SK-N-SH (cell line): Measurements from ENCODE around the gene ATRAID. TPM values are rescaled to one million over a fixed set of nuclear protein-coding genes. Genes with fewer than 3 reads are reported as not detected.

ENCODE experiments used
- CTCF ChIA-PET: fragments of 300-600, 350-600 bp; formaldehyde crosslinking; extraction: SDS; loops from one replicate; lab custom pipeline; 2021; lab: Yijun Ruan, JAX
- POLR2A ChIA-PET: fragments of 350-600 bp; sonication (Branson Sonifier 250); formaldehyde crosslinking; extraction: SDS; loops from one replicate; lab custom pipeline; 2020; ENCODE audit warnings: antibody characterized with exemption, inconsistent platforms; lab: Yijun Ruan, JAX
- DNase-seq: peaks from one replicate; pipeline ENCODE4 v3.0.0; 2012
- H2AFZ ChIP-seq: fragments of 200-600 bp; sonication (generic); 2 replicates; pipeline ENCODE4 v1.8.1; 2016; ENCODE audit warnings: antibody characterized with exemption, mild to moderate bottlenecking, low read depth
- H3F3A ChIP-seq: fragments of 200-600 bp; sonication (generic); replicated peaks from 2 replicates; pipeline ENCODE3; 2016; ENCODE audit warnings: antibody characterized with exemption, mild to moderate bottlenecking; ENCODE audit not compliant: insufficient read depth
- H3K27ac ChIP-seq, 2 experiments: fragments of 200-500 bp in 1 of 2; fragments of 200-600 bp in 1 of 2; sonication (Bioruptor generic) in 1 of 2; sonication (generic), shearing (Covaris generic) in 1 of 2; 2 replicates each; pipeline versions ENCODE4 v1.5.1 to v1.6.1; 2014 to 2016; ENCODE audit warnings: low read depth in 2 of 2, inconsistent platforms in 1 of 2, low read length in 1 of 2, mild to moderate bottlenecking in 1 of 2, mixed read lengths in 1 of 2
- H3K27me3 ChIP-seq: fragments of 200-600 bp; sonication (generic), shearing (Covaris generic); 2 replicates; pipeline ENCODE4 v1.6.1; 2016; ENCODE audit warnings: mixed run types; ENCODE audit not compliant: insufficient read depth
- H3K36me3 ChIP-seq, 2 experiments: fragments of 200-500 bp in 1 of 2; fragments of 200-600 bp in 1 of 2; sonication (Bioruptor generic) in 1 of 2; sonication (generic) in 1 of 2; replicated peaks in 1 of 2; 2 replicates each; pipeline versions ENCODE3 to v1.5.1; 2014 to 2016; ENCODE audit warnings: low read length in 1 of 2, mild to moderate bottlenecking in 1 of 2; ENCODE audit not compliant: insufficient read depth in 2 of 2, control insufficient read depth in 1 of 2
- H3K4me1 ChIP-seq, 2 experiments: fragments of 200-500 bp in 1 of 2; fragments of 200-600 bp in 1 of 2; sonication (Bioruptor generic) in 1 of 2; sonication (generic), shearing (Covaris generic) in 1 of 2; 2 replicates each; pipeline versions ENCODE4 v1.5.1 to v1.6.1; 2014 to 2016; ENCODE audit warnings: low read depth in 1 of 2, low read length in 1 of 2, mixed run types in 1 of 2; ENCODE audit not compliant: insufficient read depth in 2 of 2, control insufficient read depth in 1 of 2
- H3K4me2 ChIP-seq: fragments of 200-600 bp; sonication (generic), shearing (Covaris generic); 2 replicates; pipeline ENCODE4 v1.6.1; 2017; ENCODE audit warnings: mixed run types
- H3K4me3 ChIP-seq, 2 experiments: fragments of 200-500 bp in 1 of 2; fragments of 200-600 bp in 1 of 2; sonication (Bioruptor generic) in 1 of 2; sonication (generic), shearing (Covaris generic) in 1 of 2; 2 replicates each; pipeline versions ENCODE4 v1.5.1 to v1.8.1; 2014 to 2016; ENCODE audit warnings: low read depth in 2 of 2, inconsistent platforms in 1 of 2, low read length in 1 of 2, mild to moderate bottlenecking in 1 of 2, mixed read lengths in 1 of 2, moderate library complexity in 1 of 2
- H3K79me2 ChIP-seq: fragments of 200-600 bp; sonication (generic); 2 replicates; pipeline ENCODE4 v1.8.1; 2017; ENCODE audit warnings: mild to moderate bottlenecking; ENCODE audit not compliant: insufficient read depth
- H3K9ac ChIP-seq: fragments of 200-600 bp; sonication (generic); 2 replicates; pipeline ENCODE4 v1.6.1; 2017; ENCODE audit warnings: mixed run types
- H3K9me2 ChIP-seq: fragments of 200-600 bp; sonication (generic); 2 replicates; pipeline ENCODE4 v1.6.1; 2017; ENCODE audit warnings: mixed run types
- H3K9me3 ChIP-seq: fragments of 200-600 bp; sonication (generic); 2 replicates; pipeline ENCODE4 v1.6.1; 2017; ENCODE audit warnings: mixed run types, mild to moderate bottlenecking, moderate library complexity
- H4K20me1 ChIP-seq: fragments of 200-600 bp; sonication (generic); 2 replicates; pipeline ENCODE4 v1.6.1; 2017; ENCODE audit warnings: mild to moderate bottlenecking, mixed run types; ENCODE audit not compliant: insufficient read depth
- EP300 ChIP-seq, 2 experiments: IDR thresholded peaks; 2 replicates each; pipeline versions ENCODE4 v1.4.0 to v1.6.1; 2012; ENCODE audit warnings: borderline replicate concordance in 1 of 2, low read depth in 1 of 2, low read length in 1 of 2
- FOXJ3 ChIP-seq: sonication (generic); formaldehyde crosslinking; IDR thresholded peaks from 2 replicates; pipeline ENCODE4 v1.5.1; 2020; ENCODE audit warnings: mild to moderate bottlenecking, missing genetic modification reagents
- IRF3 ChIP-seq: fragments of 150-350 bp; IDR thresholded peaks from 2 replicates; pipeline ENCODE4 v1.6.1; 2016; ENCODE audit warnings: mild to moderate bottlenecking, low read depth, low read length
- MEF2A ChIP-seq: IDR thresholded peaks from 2 replicates; pipeline ENCODE4 v1.4.0; 2012; ENCODE audit warnings: low read depth, borderline replicate concordance
- NRF1 ChIP-seq: IDR thresholded peaks from 2 replicates; pipeline ENCODE4 v1.6.1; 2012; ENCODE audit warnings: low read depth, mild to moderate bottlenecking, low read length
- PBX3 ChIP-seq: IDR thresholded peaks from 2 replicates; pipeline ENCODE4; 2012
- POLR2AphosphoS5 ChIP-seq: IDR thresholded peaks from 2 replicates; pipeline ENCODE4 v1.6.1; 2012; ENCODE audit warnings: low read depth, low read length
- RXRA ChIP-seq: IDR thresholded peaks from 2 replicates; pipeline ENCODE4 v1.4.0; 2012; ENCODE audit warnings: low read depth, mild to moderate bottlenecking, borderline replicate concordance
- SIN3A ChIP-seq: IDR thresholded peaks from 2 replicates; pipeline ENCODE4 v1.6.1; 2012; ENCODE audit warnings: low read depth, mild to moderate bottlenecking, low read length, moderate library complexity, borderline replicate concordance
- TAF1 ChIP-seq: IDR thresholded peaks from 2 replicates; pipeline ENCODE4 v1.6.1; 2012; ENCODE audit warnings: low read depth, mild to moderate bottlenecking, low read length, moderate library complexity, borderline replicate concordance
- TEAD4 ChIP-seq: IDR thresholded peaks from 2 replicates; pipeline ENCODE4 v1.4.0; 2012; ENCODE audit warnings: mild to moderate bottlenecking, borderline replicate concordance; ENCODE audit not compliant: insufficient read depth
- USF1 ChIP-seq: IDR thresholded peaks from 2 replicates; pipeline ENCODE4 v1.4.0; 2012; ENCODE audit warnings: low read depth, borderline replicate concordance
- YY1 ChIP-seq: IDR thresholded peaks from 2 replicates; pipeline ENCODE4 v1.4.0; 2012; ENCODE audit warnings: low read depth, mild to moderate bottlenecking
- WGBS: methylation state at CpG from one replicate; pipeline ENCODE4 v1.1.6; 2017; ENCODE audit warnings: low lambda C conversion rate; 5-methylcytosine and 5-hydroxymethylcytosine counted together
- polyA plus RNA-seq, 3 experiments: library from polyadenylated mRNA; depleted of rRNA; stranded (reverse); fragments of >200 nt; gene quantifications; 2 replicates each; pipeline ENCODE4 v1.2.3, GENCODE V29; 2012

Gene ATRAID
- polyA plus RNA-seq, 1 of the 3 experiments (the other 2 are of a cell fraction): 289 TPM

- no peak for DNase-seq
- Histone ChIP-seq H3K9ac (no peak overlapping the region), H3K36me3 (no peaks in the 10 kb centered on the region), H3K4me3 (no peak overlapping the region), H3K4me1 (peaks cover 14 to 18% of the 10 kb centered on the region in 2 experiments), H3K9me2 (no peaks in the 10 kb centered on the region), H3K9me3 (no peaks in the 10 kb centered on the region), H3K4me2 (no peak overlapping the region), H3F3A (peaks cover 17% of the 10 kb centered on the region), H3K27ac (no peak overlapping the region), H4K20me1 (no peaks in the 10 kb centered on the region), H3K79me2 (no peaks in the 10 kb centered on the region), H2AFZ (no peak overlapping the region), H3K27me3 (peaks cover 18% of the 10 kb centered on the region)
- TF ChIP-seq RXRA (no peak), EP300 (IDR thresholded peaks at IDR 0.05; ENCODE audit: borderline replicate concordance in 1 of 2, low read depth in 1 of 2, low read length in 1 of 2) (no peak), USF1 (no peak), TEAD4 (no peak), YY1 (no peak), TAF1 (no peak), MEF2A (no peak), FOXJ3 (CRISPR knock-in tag) (no peak), NRF1 (no peak)
- 91% methylated on average over 2 of the region's 7 CpGs for WGBS
- ChIA-PET POLR2A (no interaction called here), CTCF (interaction anchor here (0.7 to 10.8 kb wide), 9 partner anchors 8 to 252 kb away, joined by 3 to 133 read pairs (median 4); partner anchors contain the start of gene SLC30A3)
These were observed 45.1 kb downstream of the ATRAID start for GRCh38 chr2:27256855-27257454.

GRCh38 chr2:27258051-27258450 lies 46.2 kb downstream of the ATRAID start:
- Histone ChIP-seq H3K27me3 (peaks cover 26% of the 10 kb centered on the region), H4K20me1 (no peaks in the 10 kb centered on the region), H2AFZ (no peak overlapping the region), H3F3A (peaks cover 17% of the 10 kb centered on the region), H3K9me3 (no peaks in the 10 kb centered on the region), H3K9ac (no peak overlapping the region), H3K4me1 (peaks cover 18 to 20% of the 10 kb centered on the region in 2 experiments), H3K9me2 (no peaks in the 10 kb centered on the region), H3K4me3 (no peak overlapping the region), H3K4me2 (no peak overlapping the region), H3K27ac (no peak overlapping the region), H3K79me2 (no peaks in the 10 kb centered on the region), H3K36me3 (no peaks in the 10 kb centered on the region)
- 85% methylated on average over 7 of the region's 8 CpGs for WGBS
- no peak for DNase-seq
- CTCF ChIA-PET: interaction anchor here (1.4 to 10.8 kb wide), 6 partner anchors 7 to 67 kb away, joined by 3 to 133 read pairs (median 6); partner anchors contain the start of gene SLC30A3
- TF ChIP-seq POLR2AphosphoS5 (no peak), IRF3 (no peak), PBX3 (no peak), SIN3A (no peak), EP300 (IDR thresholded peaks at IDR 0.05; ENCODE audit: borderline replicate concordance in 1 of 2, low read depth in 1 of 2, low read length in 1 of 2) (no peak)
- POLR2A ChIA-PET: no interaction called here
